ENCODE data around the gene POLA1. TPM values are rescaled to one million over a fixed set of nuclear protein-coding genes. Genes with fewer than 3 reads are reported as not detected.

POLA1 gene
- polyA plus RNA-seq, 1 donor from 2014 or later = 5.8 TPM

- H3K9me3 ChIP-seq (ENCODE audit: low read length) = no peaks in the 10 kb centered on the region
- no peaks in the 10 kb centered on the region for H3F3A ChIP-seq (ENCODE audit: insufficient read depth, low read length, poor library complexity, severe bottlenecking)
- H3K27me3 ChIP-seq (ENCODE audit: insufficient read depth, low read depth, low read length) = no peaks in the 10 kb centered on the region
- no peak overlapping the region for H3K4me3 ChIP-seq (ENCODE audit: low read length)
- no peaks in the 10 kb centered on the region for H4K20me1 ChIP-seq (ENCODE audit: insufficient read depth)
- H3K79me2 ChIP-seq (replicated peaks; ENCODE audit: insufficient read depth, low read length) = no peaks in the 10 kb centered on the region
- no peak overlapping the region for H3K4me2 ChIP-seq (ENCODE audit: low read length)
- H3K27ac ChIP-seq (ENCODE audit: low read length) = no peak overlapping the region
- H2AFZ ChIP-seq (ENCODE audit: low read depth, low read length) = no peak overlapping the region
- no peak for TF ChIP-seq POLR2AphosphoS5 (IDR thresholded peaks at IDR 0.05)
- TF ChIP-seq REST (IDR thresholded peaks at IDR 0.05; ENCODE audit: borderline replicate concordance) = no peak
- TF ChIP-seq SMC3 (conservative IDR thresholded peaks at IDR 0.05; ENCODE audit: poor library complexity) = no peak
- TF ChIP-seq EZH2 (IDR thresholded peaks at IDR 0.05; ENCODE audit: borderline replicate concordance, insufficient read depth, low read length, poor library complexity, severe bottlenecking) = no peak
- no peak overlapping the region for H3K9ac ChIP-seq (ENCODE audit: low read length)
- H3K36me3 ChIP-seq (ENCODE audit: insufficient read depth, low read length) = no peaks in the 10 kb centered on the region
- no peaks in the 10 kb centered on the region for H3K9me2 ChIP-seq (ENCODE audit: insufficient read depth, low read length)
Measured at GRCh38 chrX:24760363-24761000, 66.8 kb downstream of the POLA1 start.

GRCh38 chrX:24761306-24761705 is 67.6 kb downstream of the POLA1 start:
- TF ChIP-seq TAF1 (IDR thresholded peaks at IDR 0.05; ENCODE audit: low read depth) (no peak), REST (IDR thresholded peaks at IDR 0.05; ENCODE audit: borderline replicate concordance) (no peak), EZH2 (IDR thresholded peaks at IDR 0.05; ENCODE audit: borderline replicate concordance, insufficient read depth, low read length, poor library complexity, severe bottlenecking) (no peak), CTCF (IDR thresholded peaks at IDR 0.05; ENCODE audit: poor library complexity, severe bottlenecking) (no peak)
- Histone ChIP-seq H3K9ac (ENCODE audit: low read length) (no peak overlapping the region), H3K27me3 (ENCODE audit: insufficient read depth, low read depth, low read length) (no peaks in the 10 kb centered on the region), H4K20me1 (ENCODE audit: insufficient read depth) (no peaks in the 10 kb centered on the region), H2AFZ (ENCODE audit: low read depth, low read length) (no peak overlapping the region), H3K4me2 (ENCODE audit: low read length) (no peak overlapping the region), H3K9me2 (ENCODE audit: insufficient read depth, low read length) (no peaks in the 10 kb centered on the region), H3K27ac (ENCODE audit: low read length) (no peak overlapping the region), H3K4me3 (ENCODE audit: low read length) (no peak overlapping the region), H3K9me3 (ENCODE audit: low read length) (no peaks in the 10 kb centered on the region), H3F3A (ENCODE audit: insufficient read depth, low read length, poor library complexity, severe bottlenecking) (no peaks in the 10 kb centered on the region), H3K36me3 (ENCODE audit: insufficient read depth, low read length) (no peaks in the 10 kb centered on the region), H3K79me2 (replicated peaks; ENCODE audit: insufficient read depth, low read length) (no peaks in the 10 kb centered on the region)
